Breast epithelium (tissue), 3 donors: ENCODE results near the gene FMO5.

Experiments used
- POLR2A ChIP-seq: fragments of 450-650 bp; IDR thresholded peaks from one replicate; pipeline ENCODE4 v1.6.1; 2016; ENCODE audit warnings: antibody characterized with exemption, mild to moderate bottlenecking, moderate library complexity
- POLR2AphosphoS5 ChIP-seq, 3 donors: sonication (generic); formaldehyde crosslinking; IDR thresholded peaks; one replicate each; pipeline ENCODE4 v1.6.1; 2017; ENCODE audit warnings: antibody characterized with exemption in 3 of 3
- TF ChIP-seq, protein P1 (sequence below), 3 donors: fragments of 450-650 bp; IDR thresholded peaks; one replicate each; pipeline ENCODE4 v1.5.1; 2016 to 2017; ENCODE audit warnings: antibody characterized with exemption in 3 of 3, mild to moderate bottlenecking in 3 of 3, moderate library complexity in 3 of 3

DNA sequence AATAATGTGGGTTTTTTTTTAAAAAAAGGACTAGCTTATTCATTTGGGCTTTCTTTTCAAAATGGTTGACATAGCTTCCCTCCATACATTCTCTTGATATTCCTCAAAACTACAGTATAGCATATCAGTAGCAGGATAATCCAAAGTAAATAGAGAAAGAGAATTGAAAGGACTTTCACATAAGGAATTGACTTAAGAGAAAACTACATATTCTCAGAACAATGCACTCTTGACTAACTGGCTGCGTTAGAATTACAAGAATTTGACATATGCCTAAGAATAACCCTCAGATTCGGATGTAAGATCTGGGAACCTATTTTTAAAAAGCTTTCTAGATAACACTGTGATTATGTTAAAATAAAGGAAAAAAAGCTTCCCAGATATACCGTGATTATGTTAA lies 56.0 kb downstream of the FMO5 start:
- TF ChIP-seq, protein P1, sequence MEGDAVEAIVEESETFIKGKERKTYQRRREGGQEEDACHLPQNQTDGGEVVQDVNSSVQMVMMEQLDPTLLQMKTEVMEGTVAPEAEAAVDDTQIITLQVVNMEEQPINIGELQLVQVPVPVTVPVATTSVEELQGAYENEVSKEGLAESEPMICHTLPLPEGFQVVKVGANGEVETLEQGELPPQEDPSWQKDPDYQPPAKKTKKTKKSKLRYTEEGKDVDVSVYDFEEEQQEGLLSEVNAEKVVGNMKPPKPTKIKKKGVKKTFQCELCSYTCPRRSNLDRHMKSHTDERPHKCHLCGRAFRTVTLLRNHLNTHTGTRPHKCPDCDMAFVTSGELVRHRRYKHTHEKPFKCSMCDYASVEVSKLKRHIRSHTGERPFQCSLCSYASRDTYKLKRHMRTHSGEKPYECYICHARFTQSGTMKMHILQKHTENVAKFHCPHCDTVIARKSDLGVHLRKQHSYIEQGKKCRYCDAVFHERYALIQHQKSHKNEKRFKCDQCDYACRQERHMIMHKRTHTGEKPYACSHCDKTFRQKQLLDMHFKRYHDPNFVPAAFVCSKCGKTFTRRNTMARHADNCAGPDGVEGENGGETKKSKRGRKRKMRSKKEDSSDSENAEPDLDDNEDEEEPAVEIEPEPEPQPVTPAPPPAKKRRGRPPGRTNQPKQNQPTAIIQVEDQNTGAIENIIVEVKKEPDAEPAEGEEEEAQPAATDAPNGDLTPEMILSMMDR (IDR thresholded peaks at IDR 0.05), result no peak
- TF ChIP-seq POLR2A (no peak), POLR2AphosphoS5 (IDR thresholded peaks at IDR 0.05) (no peak)
